H1 (cell line): ENCODE results near the gene ZFAND6. TPM values are rescaled to one million over a fixed set of nuclear protein-coding genes. Genes with fewer than 3 reads are reported as not detected.

Source experiments
- CTCF ChIA-PET: fragments of 300-600 bp; sonication (Branson Sonifier 250); formaldehyde crosslinking; loops from one replicate; lab custom pipeline; 2021; ENCODE audit not compliant: partially characterized antibody; lab: Charles Lee
- POLR2A ChIA-PET: fragments of 300-600 bp; sonication (Branson Sonifier 250); formaldehyde crosslinking; loops from one replicate; lab custom pipeline; 2021; ENCODE audit warnings: inconsistent platforms; ENCODE audit not compliant: partially characterized antibody; lab: Charles Lee
- DNase-seq, 2 experiments: peaks; one replicate each; pipeline versions ENCODE4 v3.0.0 to v3.0.0-alpha.2; 2010 to 2022; ENCODE audit warnings: low spot score in 2 of 2, low read depth in 1 of 2, mixed read lengths in 1 of 2
- FAIRE-seq: peaks from 2 replicates; lab custom pipeline; 2011; peaks lifted over from hg19 to GRCh38; lab: Jason Lieb, UNC
- H2AFZ ChIP-seq: 2 replicates; pipeline ENCODE4 v1.8.1; 2012; ENCODE audit warnings: low read length, inconsistent platforms
- H2AK5ac ChIP-seq: 2 replicates; pipeline ENCODE4 v1.6.1; 2013; ENCODE audit warnings: low read depth, low read length
- H2BK120ac ChIP-seq: replicated peaks from 2 replicates; pipeline ENCODE3; 2013; ENCODE audit warnings: low read depth, low read length, inconsistent platforms
- H2BK12ac ChIP-seq: 2 replicates; pipeline ENCODE4 v1.6.1; 2013; ENCODE audit warnings: low read depth, low read length
- H2BK15ac ChIP-seq: 2 replicates; pipeline ENCODE4 v1.6.1; 2013; ENCODE audit warnings: low read length
- H2BK20ac ChIP-seq: 2 replicates; pipeline ENCODE4 v1.6.1; 2013; ENCODE audit warnings: low read length
- H2BK5ac ChIP-seq: 2 replicates; pipeline ENCODE4 v1.6.1; 2013; ENCODE audit warnings: low read depth, low read length
- H3K14ac ChIP-seq: 2 replicates; pipeline ENCODE4 v1.6.1; 2013; ENCODE audit warnings: inconsistent platforms; ENCODE audit not compliant: insufficient read length
- H3K18ac ChIP-seq: 2 replicates; pipeline ENCODE4 v1.6.1; 2013; ENCODE audit warnings: low read length; ENCODE audit errors: extremely low read depth
- H3K23ac ChIP-seq: 2 replicates; pipeline ENCODE4 v1.6.1; 2013; ENCODE audit warnings: inconsistent platforms; ENCODE audit not compliant: insufficient read length
- H3K23me2 ChIP-seq: 2 replicates; pipeline ENCODE4 v1.6.1; 2013; ENCODE audit warnings: low read depth, low read length
- H3K27ac ChIP-seq: 2 replicates; pipeline ENCODE4 v1.6.1; 2011; ENCODE audit warnings: low read depth, low read length, inconsistent platforms
- H3K27me3 ChIP-seq, 4 experiments: replicated peaks in 1 of 4; 1 replicate in 1 of 4; 2 replicates in 3 of 4; pipeline versions ENCODE4 v1.6.1 to v1.8.1; 2011 to 2013; ENCODE audit warnings: low read length in 3 of 4, mild to moderate bottlenecking in 3 of 4, inconsistent platforms in 2 of 4, mixed read lengths in 2 of 4, moderate library complexity in 1 of 4; ENCODE audit not compliant: control insufficient read depth in 3 of 4, insufficient read depth in 3 of 4; ENCODE audit errors: extremely low read depth in 1 of 4
- H3K36me3 ChIP-seq, 4 experiments: 2 replicates each; pipeline versions ENCODE4 v1.6.1 to v1.8.1; 2011 to 2013; ENCODE audit warnings: mild to moderate bottlenecking in 4 of 4, low read length in 3 of 4, moderate library complexity in 2 of 4, control low read depth in 1 of 4, inconsistent platforms in 1 of 4; ENCODE audit not compliant: insufficient read depth in 4 of 4, control insufficient read depth in 2 of 4
- H3K4ac ChIP-seq: replicated peaks from 2 replicates; pipeline ENCODE3; 2013; ENCODE audit warnings: low read length, low read depth, mixed read lengths, inconsistent platforms; ENCODE audit not compliant: insufficient read length
- H3K4me1 ChIP-seq, 4 experiments: replicated peaks in 1 of 4; 1 replicate in 1 of 4; 2 replicates in 3 of 4; pipeline versions ENCODE4 v1.6.1 to v1.8.1; 2011 to 2013; ENCODE audit warnings: low read length in 3 of 4, inconsistent platforms in 2 of 4, mixed read lengths in 1 of 4; ENCODE audit not compliant: insufficient read depth in 4 of 4, control insufficient read depth in 3 of 4
- H3K4me2 ChIP-seq, 2 experiments: 2 replicates each; pipeline versions ENCODE4 v1.6.1 to v1.8.1; 2011 to 2013; ENCODE audit warnings: low read depth in 2 of 2, low read length in 2 of 2, control low read depth in 1 of 2, inconsistent platforms in 1 of 2, mild to moderate bottlenecking in 1 of 2; ENCODE audit not compliant: insufficient read depth in 1 of 2
- H3K4me3 ChIP-seq, 4 experiments: fragments of 200-600, 300-600 bp in 1 of 4; sonication (generic), shearing (Covaris generic), sonication (Bioruptor Twin) in 1 of 4; 2 replicates each; pipeline versions ENCODE4 v1.5.1 to v1.8.1; 2011 to 2016; ENCODE audit warnings: low read length in 4 of 4, low read depth in 3 of 4, control low read depth in 2 of 4, inconsistent platforms in 2 of 4, mild to moderate bottlenecking in 2 of 4, mixed read lengths in 1 of 4, moderate library complexity in 1 of 4; ENCODE audit not compliant: insufficient read depth in 2 of 4; ENCODE audit errors: extremely low read depth in 1 of 4
- H3K56ac ChIP-seq: replicated peaks from 2 replicates; pipeline ENCODE3; 2013; ENCODE audit warnings: low read depth, mild to moderate bottlenecking, mixed read lengths, low read length, inconsistent platforms; ENCODE audit not compliant: insufficient read length
- H3K79me1 ChIP-seq: 2 replicates; pipeline ENCODE4 v1.6.1; 2013; ENCODE audit warnings: low read depth, low read length, control low read depth
- H3K79me2 ChIP-seq, 2 experiments: 2 replicates each; pipeline versions ENCODE4 v1.6.1 to v1.8.1; 2012 to 2013; ENCODE audit warnings: low read length in 2 of 2, mild to moderate bottlenecking in 2 of 2, inconsistent platforms in 1 of 2; ENCODE audit not compliant: insufficient read depth in 2 of 2, control insufficient read depth in 1 of 2
- H3K9ac ChIP-seq, 4 experiments: replicated peaks in 1 of 4; 1 replicate in 1 of 4; 2 replicates in 3 of 4; pipeline versions ENCODE4 v1.6.1 to v1.8.1; 2011 to 2013; ENCODE audit warnings: low read depth in 3 of 4, low read length in 3 of 4, control low read depth in 2 of 4, mild to moderate bottlenecking in 2 of 4, moderate library complexity in 2 of 4, inconsistent platforms in 1 of 4; ENCODE audit errors: extremely low read depth in 1 of 4
- H3K9me3 ChIP-seq, 2 experiments: 2 replicates each; pipeline versions ENCODE4 v1.6.1 to v1.8.1; 2012 to 2013; ENCODE audit warnings: mild to moderate bottlenecking in 2 of 2, moderate library complexity in 2 of 2, control low read depth in 1 of 2, inconsistent platforms in 1 of 2, low read depth in 1 of 2, low read length in 1 of 2, mixed read lengths in 1 of 2; ENCODE audit not compliant: insufficient read depth in 2 of 2
- H4K20me1 ChIP-seq, 2 experiments: replicated peaks in 1 of 2; 2 replicates each; pipeline versions ENCODE3 to v1.8.1; 2011 to 2013; ENCODE audit warnings: inconsistent platforms in 2 of 2, low read length in 2 of 2, mild to moderate bottlenecking in 1 of 2; ENCODE audit not compliant: insufficient read depth in 2 of 2, control insufficient read depth in 1 of 2
- H4K5ac ChIP-seq: 2 replicates; pipeline ENCODE4 v1.6.1; 2013; ENCODE audit warnings: low read length, low read depth, mixed read lengths, inconsistent platforms; ENCODE audit not compliant: insufficient read length
- H4K8ac ChIP-seq: 2 replicates; pipeline ENCODE4 v1.8.0; 2013; ENCODE audit warnings: mild to moderate bottlenecking, moderate library complexity, low read length, inconsistent platforms; ENCODE audit not compliant: insufficient read depth; ENCODE audit errors: extremely low read depth
- H4K91ac ChIP-seq: replicated peaks from 2 replicates; pipeline ENCODE3; 2013; ENCODE audit warnings: low read length, mixed read lengths, inconsistent platforms; ENCODE audit not compliant: insufficient read length
- CBX5 ChIP-seq: fragments of 300-800, 300-1000 bp; sonication (generic); IDR thresholded peaks from 2 replicates; pipeline ENCODE4 v1.7.1; 2016; ENCODE audit warnings: antibody characterized with exemption, low read length, low read depth
- CTBP2 ChIP-seq: IDR thresholded peaks from 2 replicates; pipeline ENCODE4 v1.7.0; 2011; ENCODE audit warnings: borderline replicate concordance, mild to moderate bottlenecking, moderate library complexity, mixed read lengths, low read length; ENCODE audit not compliant: insufficient read depth, insufficient read length
- EP300 ChIP-seq, 2 experiments: IDR thresholded peaks; 1 replicate in 1 of 2; 2 replicates in 1 of 2; pipeline ENCODE4 v1.6.1; 2011 to 2012; ENCODE audit warnings: low read depth in 2 of 2, low read length in 2 of 2, mild to moderate bottlenecking in 2 of 2, borderline replicate concordance in 1 of 2, inconsistent platforms in 1 of 2, moderate library complexity in 1 of 2
- FOSL1 ChIP-seq: IDR thresholded peaks from 2 replicates; pipeline ENCODE4 v1.6.1; 2011; ENCODE audit warnings: mild to moderate bottlenecking, low read depth, low read length, moderate library complexity; ENCODE audit not compliant: insufficient read depth
- GTF2F1 ChIP-seq: IDR thresholded peaks from 2 replicates; pipeline ENCODE4 v1.6.1; 2012; ENCODE audit warnings: low read depth, low read length, improper control_type of control experiment, borderline replicate concordance
- HDAC2 ChIP-seq, 2 experiments: fragments of 300-600 bp in 1 of 2; sonication (generic) in 1 of 2; IDR thresholded peaks; 2 replicates each; pipeline ENCODE4 v1.6.1; 2011 to 2012; ENCODE audit warnings: low read depth in 2 of 2, low read length in 2 of 2, mild to moderate bottlenecking in 2 of 2, moderate library complexity in 2 of 2, borderline replicate concordance in 1 of 2, inconsistent platforms in 1 of 2
- JUND ChIP-seq: IDR thresholded peaks from 2 replicates; pipeline ENCODE4 v1.6.1; 2011; ENCODE audit warnings: mild to moderate bottlenecking, improper control_type of control experiment, low read length
- KDM1A ChIP-seq: fragments of 200-600, 300-600 bp; sonication (generic); IDR thresholded peaks from 2 replicates; pipeline ENCODE4 v1.7.1; 2016; ENCODE audit warnings: mild to moderate bottlenecking, low read length, borderline replicate concordance
- SP4 ChIP-seq: IDR thresholded peaks from 2 replicates; pipeline ENCODE4 v1.6.1; 2012; ENCODE audit warnings: low read length, inconsistent platforms
- TCF12 ChIP-seq: IDR thresholded peaks from 2 replicates; pipeline ENCODE4 v1.6.1; 2011; ENCODE audit warnings: low read depth, mild to moderate bottlenecking, low read length
- USF2 ChIP-seq: IDR thresholded peaks from 2 replicates; pipeline ENCODE4 v1.6.1; 2011; ENCODE audit warnings: low read length, improper control_type of control experiment
- WGBS, 2 experiments: shearing (Covaris generic) in 1 of 2; methylation state at CpG; one replicate each; pipeline versions ENCODE4 v1.1.6 to v1.1.7; 2013 to 2015; ENCODE audit warnings: low lambda C conversion rate in 2 of 2, mixed read lengths in 2 of 2, inconsistent platforms in 1 of 2, low coverage in 1 of 2, missing lambda C conversion rate in 1 of 2; ENCODE audit not compliant: insufficient replicate concordance in 2 of 2, insufficient coverage in 1 of 2, insufficient read length in 1 of 2; ENCODE audit errors: extremely low coverage in 1 of 2, missing lambda C conversion rate in 1 of 2; 5-methylcytosine and 5-hydroxymethylcytosine counted together
- polyA plus RNA-seq, 7 experiments: library from polyadenylated mRNA; depleted of rRNA in 3 of 7; stranded (reverse) in 5 of 7; unstranded in 2 of 7; fragments of >200 nt in 5 of 7; fragments of 200-250 nt in 2 of 7; gene quantifications; 1 replicate in 5 of 7; 2 replicates in 1 of 7; 4 replicates in 1 of 7; pipeline versions ENCODE4 v1.2.1 to v1.2.3, GENCODE V29; 2011 to 2013; ENCODE audit warnings: missing spikeins in 2 of 7, mixed read lengths in 2 of 7
- total RNA-seq: library from RNA; stranded (reverse); fragmentation: NEBNext Ultra II Directional; extraction: Animal tissue kit (Norgen Biotek cat#: 25700); gene quantifications from 2 replicates; pipeline ENCODE4 v1.2.1, GENCODE V29; 2021

ZFAND6 gene
- total and polyA plus RNA-seq, 2 of the 8 experiments (the other 6 are each of a cell fraction or from before 2014, with no cell fraction given), result 136 to 237 TPM

- Histone ChIP-seq H3K9me3 (no peaks in the 10 kb centered on the region), H2BK120ac (no peak overlapping the region), H2BK5ac (no peak overlapping the region), H2BK12ac (no peak overlapping the region), H3K36me3 (peaks cover 0 to 1% (median 0%) of the 10 kb centered on the region in 4 experiments; a peak in 2 of 8 replicates), H2AFZ (no peak overlapping the region), H3K4ac (no peak overlapping the region), H3K4me2 (no peak overlapping the region), H2BK15ac (no peak overlapping the region), H3K4me1 (no peaks in the 10 kb centered on the region), H3K27me3 (no peaks in the 10 kb centered on the region), H2AK5ac (no peak overlapping the region), H2BK20ac (no peak overlapping the region), H4K20me1 (no peaks in the 10 kb centered on the region), H3K56ac (no peak overlapping the region), H3K27ac (no peak overlapping the region), H3K18ac (no peak overlapping the region), H4K8ac (no peak overlapping the region), H4K5ac (no peak overlapping the region), H3K23me2 (no peaks in the 10 kb centered on the region), H3K79me1 (no peaks in the 10 kb centered on the region), H3K79me2 (no peaks in the 10 kb centered on the region), H3K14ac (no peak overlapping the region), H3K9ac (no peak overlapping the region), H3K23ac (no peak overlapping the region), H3K4me3 (no peak overlapping the region), H4K91ac (no peak overlapping the region)
- ChIA-PET POLR2A (interaction anchor here (1.3 to 3.9 kb wide), 3 partner anchors 9 to 65 kb away, joined by 3 to 11 read pairs (median 4); no protein-coding TSS in a partner anchor), CTCF (interaction anchor here (1.2 kb wide), 1 partner anchor 26 kb away, joined by 3 read pairs; no protein-coding TSS in a partner anchor)
- DNase-seq (no peak), FAIRE-seq (no peak)
- WGBS, 2 experiments, result 87% methylated on average over 5 of the region's 5 CpGs; no CpG with 5 or more reads in 1 of the 2 experiments
- TF ChIP-seq USF2 (no peak), CBX5 (no peak), HDAC2 (IDR thresholded peaks at IDR 0.05; ENCODE audit: borderline replicate concordance in 1 of 2, low read depth in 2 of 2, low read length in 2 of 2) (no peak), CTBP2 (no peak), FOSL1 (no peak), TCF12 (no peak), JUND (no peak), GTF2F1 (no peak), EP300 (IDR thresholded peaks at IDR 0.05; ENCODE audit: borderline replicate concordance in 1 of 2, low read depth in 2 of 2, low read length in 2 of 2) (no peak), KDM1A (no peak), SP4 (no peak)
Measured at GRCh38 chr15:80141916-80142598, 82.6 kb downstream of the ZFAND6 start.
